Measurements from ENCODE around the gene ENTHD1. TPM values are rescaled to one million over a fixed set of nuclear protein-coding genes. Genes with fewer than 3 reads are reported as not detected.

The ENTHD1 gene
- total RNA-seq, 1 experiment from 2014 or later, result not detected

DNA sequence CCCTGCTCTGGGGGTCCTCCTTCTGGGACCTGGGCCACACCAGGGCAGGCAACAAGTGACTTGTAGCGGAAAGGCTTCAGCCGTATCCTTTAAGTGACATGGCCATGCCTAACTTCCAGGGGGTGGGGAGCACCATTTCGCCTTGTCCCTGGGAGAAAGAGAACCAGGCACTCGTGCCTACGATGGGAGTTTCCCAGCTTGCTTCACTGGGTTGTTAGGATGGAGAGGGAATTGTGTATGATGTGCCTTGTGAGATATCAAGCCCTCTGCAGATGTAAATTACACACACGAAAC is 171.6 kb downstream of the ENTHD1 start:
- Histone ChIP-seq H3K23me2 (ENCODE audit: insufficient read length, low read depth, low read length, poor library complexity, severe bottlenecking) (no peaks in the 10 kb centered on the region), H4K5ac (ENCODE audit: insufficient read length, low read depth, low read length) (no peak overlapping the region), H3K14ac (ENCODE audit: insufficient read depth, low read length) (no peak overlapping the region; the same call in 1 of the 2 replicates), H2AFZ (ENCODE audit: low read length) (no peak overlapping the region), H3K9ac (ENCODE audit: extremely low read depth, insufficient read length, low read length) (no peak overlapping the region), H3T11ph (ENCODE audit: low read length) (no peak overlapping the region), H3K27ac (ENCODE audit: insufficient read length, low read depth, low read length) (no peak overlapping the region), H2BK5ac (ENCODE audit: insufficient read length, low read length) (no peak overlapping the region), H3K23ac (ENCODE audit: insufficient read length, low read depth, low read length) (no peak overlapping the region), H3K4me1 (ENCODE audit: insufficient read depth, low read length) (no peaks in the 10 kb centered on the region), H2AK5ac (ENCODE audit: insufficient read length, low read length) (no peak overlapping the region), H3K56ac (ENCODE audit: insufficient read length, low read depth, low read length) (no peak overlapping the region), H2BK12ac (ENCODE audit: insufficient read length, low read depth, low read length) (no peak overlapping the region), H3K79me2 (ENCODE audit: insufficient read depth, low read length) (no peaks in the 10 kb centered on the region), H3K79me1 (ENCODE audit: insufficient read depth, low read depth, low read length, poor library complexity, severe bottlenecking) (no peaks in the 10 kb centered on the region), H4K20me1 (ENCODE audit: control insufficient read depth, insufficient read depth, insufficient read length) (no peaks in the 10 kb centered on the region), H4K91ac (ENCODE audit: insufficient read length, low read depth, low read length) (no peak overlapping the region), H3K18ac (ENCODE audit: insufficient read length, low read depth, low read length) (no peak overlapping the region), H3K27me3 (ENCODE audit: insufficient read depth, low read length) (no peaks in the 10 kb centered on the region), H2BK20ac (ENCODE audit: low read depth, low read length, poor library complexity, severe bottlenecking) (no peak overlapping the region), H2BK120ac (ENCODE audit: low read depth, low read length, poor library complexity, severe bottlenecking) (no peak overlapping the region), H3K4me2 (ENCODE audit: insufficient read depth, insufficient read length, low read length) (no peak overlapping the region), H4K8ac (replicated peaks; ENCODE audit: insufficient read length, low read depth, low read length) (no peak overlapping the region), H3K9me3 (ENCODE audit: control insufficient read depth, low read depth, low read length) (no peaks in the 10 kb centered on the region), H3K4ac (ENCODE audit: low read depth, low read length) (no peak overlapping the region), H2BK15ac (ENCODE audit: low read depth, low read length) (no peak overlapping the region)
- Mint-ChIP-seq H3K4me1 (peaks cover 13 to 19% of the 10 kb centered on the region in 2 experiments), H3K4me3 (no peak overlapping the region), H3K36me3 (ENCODE audit: insufficient read depth in 1 of 3, low read depth in 3 of 3) (no peaks in the 10 kb centered on the region), H3K27ac (no peak overlapping the region), H3K9me3 (no peaks in the 10 kb centered on the region), H3K27me3 (ENCODE audit: low read depth) (peaks cover 15% of the 10 kb centered on the region)
- no CpG with 5 or more reads among the region's 6 CpGs for WGBS (ENCODE audit: extremely low coverage, insufficient read length, low lambda C conversion rate)
- TF ChIP-seq, protein P1, sequence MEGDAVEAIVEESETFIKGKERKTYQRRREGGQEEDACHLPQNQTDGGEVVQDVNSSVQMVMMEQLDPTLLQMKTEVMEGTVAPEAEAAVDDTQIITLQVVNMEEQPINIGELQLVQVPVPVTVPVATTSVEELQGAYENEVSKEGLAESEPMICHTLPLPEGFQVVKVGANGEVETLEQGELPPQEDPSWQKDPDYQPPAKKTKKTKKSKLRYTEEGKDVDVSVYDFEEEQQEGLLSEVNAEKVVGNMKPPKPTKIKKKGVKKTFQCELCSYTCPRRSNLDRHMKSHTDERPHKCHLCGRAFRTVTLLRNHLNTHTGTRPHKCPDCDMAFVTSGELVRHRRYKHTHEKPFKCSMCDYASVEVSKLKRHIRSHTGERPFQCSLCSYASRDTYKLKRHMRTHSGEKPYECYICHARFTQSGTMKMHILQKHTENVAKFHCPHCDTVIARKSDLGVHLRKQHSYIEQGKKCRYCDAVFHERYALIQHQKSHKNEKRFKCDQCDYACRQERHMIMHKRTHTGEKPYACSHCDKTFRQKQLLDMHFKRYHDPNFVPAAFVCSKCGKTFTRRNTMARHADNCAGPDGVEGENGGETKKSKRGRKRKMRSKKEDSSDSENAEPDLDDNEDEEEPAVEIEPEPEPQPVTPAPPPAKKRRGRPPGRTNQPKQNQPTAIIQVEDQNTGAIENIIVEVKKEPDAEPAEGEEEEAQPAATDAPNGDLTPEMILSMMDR (conservative IDR thresholded peaks at IDR 0.05), result no peak
- DNase-seq, result no peak
